VCaP (cell line): ENCODE measurements around the gene ADD3.

ENCODE experiments used
- H3K27ac ChIP-seq: fragments of 450-650 bp; 2 replicates; pipeline ENCODE4 v1.5.1; 2017
- TF ChIP-seq, protein P1 (sequence below): fragments of 450-650 bp; conservative IDR thresholded peaks from 2 replicates; pipeline ENCODE4 v1.5.1; 2017; ENCODE audit warnings: mild to moderate bottlenecking, moderate library complexity

The ADD3 gene

DNA sequence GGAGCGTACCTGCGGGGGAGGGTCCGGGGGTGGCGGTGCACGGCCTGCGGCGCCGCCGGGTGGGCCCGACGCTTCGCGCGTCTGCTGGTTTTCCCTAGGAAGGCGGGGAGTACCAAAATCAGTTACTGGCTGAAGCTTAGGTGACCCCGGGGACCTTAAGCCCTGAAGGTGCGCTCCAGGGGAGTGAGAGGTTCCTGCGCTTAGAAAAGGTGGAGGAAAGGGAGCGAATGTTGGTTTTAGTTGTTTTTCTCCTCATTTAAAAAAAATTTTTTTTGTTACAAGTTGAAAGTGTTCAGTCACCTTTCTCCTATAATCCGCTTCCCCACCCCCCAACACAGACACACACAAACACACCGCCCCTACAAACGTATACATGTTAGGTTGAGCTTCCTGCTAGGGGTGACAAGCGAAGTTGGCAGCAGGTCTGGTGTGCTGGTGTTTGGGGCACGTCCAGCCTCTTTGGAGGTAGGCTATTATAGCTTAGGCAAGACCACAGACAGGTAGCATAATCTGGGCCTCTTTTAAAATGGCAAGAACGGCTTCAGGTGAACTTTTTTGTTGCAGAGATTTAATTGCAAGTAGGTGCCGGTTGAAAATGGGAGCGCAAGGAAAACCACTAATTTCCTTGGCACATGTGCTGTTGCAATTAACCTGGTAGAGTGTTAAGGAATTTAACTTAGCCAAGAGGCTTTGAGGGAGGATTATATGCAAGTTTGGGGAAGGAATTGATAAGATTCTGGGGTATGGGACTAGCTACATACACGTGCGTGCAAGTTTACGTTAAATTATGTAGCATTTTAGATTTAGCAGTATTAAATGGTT, 945 bp downstream of the ADD3 start:
- TF ChIP-seq, protein P1, sequence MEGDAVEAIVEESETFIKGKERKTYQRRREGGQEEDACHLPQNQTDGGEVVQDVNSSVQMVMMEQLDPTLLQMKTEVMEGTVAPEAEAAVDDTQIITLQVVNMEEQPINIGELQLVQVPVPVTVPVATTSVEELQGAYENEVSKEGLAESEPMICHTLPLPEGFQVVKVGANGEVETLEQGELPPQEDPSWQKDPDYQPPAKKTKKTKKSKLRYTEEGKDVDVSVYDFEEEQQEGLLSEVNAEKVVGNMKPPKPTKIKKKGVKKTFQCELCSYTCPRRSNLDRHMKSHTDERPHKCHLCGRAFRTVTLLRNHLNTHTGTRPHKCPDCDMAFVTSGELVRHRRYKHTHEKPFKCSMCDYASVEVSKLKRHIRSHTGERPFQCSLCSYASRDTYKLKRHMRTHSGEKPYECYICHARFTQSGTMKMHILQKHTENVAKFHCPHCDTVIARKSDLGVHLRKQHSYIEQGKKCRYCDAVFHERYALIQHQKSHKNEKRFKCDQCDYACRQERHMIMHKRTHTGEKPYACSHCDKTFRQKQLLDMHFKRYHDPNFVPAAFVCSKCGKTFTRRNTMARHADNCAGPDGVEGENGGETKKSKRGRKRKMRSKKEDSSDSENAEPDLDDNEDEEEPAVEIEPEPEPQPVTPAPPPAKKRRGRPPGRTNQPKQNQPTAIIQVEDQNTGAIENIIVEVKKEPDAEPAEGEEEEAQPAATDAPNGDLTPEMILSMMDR: no peak
- H3K27ac ChIP-seq: peak overlapping the region; percentile 84

- H3K27ac ChIP-seq: peak overlapping the region; percentile 84
- TF ChIP-seq, protein P1: no peak
Observed at GRCh38 chr10:110009736-110010475, 2.1 kb downstream of the ADD3 start.

DNA sequence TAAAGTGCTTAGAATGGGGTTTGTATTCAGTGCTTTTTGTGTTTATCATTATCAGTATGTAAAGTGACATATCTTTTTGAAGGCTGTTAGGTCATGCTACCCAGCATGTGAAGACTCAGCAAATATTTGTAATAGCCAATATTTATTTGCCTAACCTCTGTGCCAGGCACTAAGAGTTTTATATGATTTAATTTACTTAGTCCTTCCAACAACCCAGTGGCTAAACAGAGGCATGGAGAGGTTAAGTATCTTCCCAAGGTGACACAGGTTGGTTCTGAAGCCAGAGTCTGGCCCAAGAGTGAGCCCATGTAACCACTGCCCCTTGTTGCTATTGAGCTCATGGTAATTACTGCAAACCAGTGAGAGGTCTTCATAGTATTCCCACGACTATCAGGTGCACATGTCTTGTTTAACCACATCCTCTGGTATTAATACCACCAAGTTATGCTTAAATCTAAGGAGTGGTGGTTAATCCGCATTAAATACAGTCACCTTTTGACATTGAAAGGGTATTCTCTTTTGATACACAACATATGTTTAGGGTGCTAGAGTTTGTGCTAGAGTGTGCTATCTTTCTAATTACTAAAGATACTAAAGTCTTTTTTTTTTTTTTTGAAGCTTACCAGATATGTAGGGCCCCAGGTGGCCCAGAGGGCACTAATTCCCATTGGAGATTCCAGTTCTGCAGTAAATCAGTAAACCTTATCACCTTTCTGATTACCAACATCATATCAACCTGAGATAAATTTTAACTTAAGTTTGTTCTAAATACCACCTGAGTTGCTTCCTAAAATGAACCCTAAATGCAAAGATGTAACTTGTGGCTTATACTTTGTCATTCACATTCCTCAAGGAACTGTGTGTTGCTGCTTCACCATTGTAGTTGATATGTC, 2.9 kb downstream of the ADD3 start:
- peak overlapping the region; percentile 84 for H3K27ac ChIP-seq
- TF ChIP-seq, protein P1: no peak

DNA sequence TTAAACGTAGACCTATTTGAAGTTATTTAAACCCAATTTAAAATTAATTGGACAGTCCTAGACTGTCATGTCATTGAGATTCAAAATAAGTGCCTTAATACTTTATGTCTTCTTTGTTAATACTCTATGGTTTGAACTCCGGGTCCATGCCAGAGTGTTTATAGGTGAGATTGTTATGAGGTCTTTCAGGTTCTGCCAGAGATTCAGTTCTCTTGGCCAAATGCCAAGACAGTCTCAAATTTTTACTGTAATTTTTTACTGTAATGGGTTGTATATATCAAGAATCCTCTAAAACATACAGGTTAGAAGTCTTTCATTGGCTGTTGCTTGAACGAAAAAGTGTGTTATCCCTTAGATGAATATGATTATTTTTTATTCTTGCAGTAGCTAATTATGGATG, 3.9 kb downstream of the ADD3 start:
- TF ChIP-seq, protein P1: no peak
- H3K27ac ChIP-seq: peak overlapping the region; percentile 84; the same call in 1 of the 2 replicates

DNA sequence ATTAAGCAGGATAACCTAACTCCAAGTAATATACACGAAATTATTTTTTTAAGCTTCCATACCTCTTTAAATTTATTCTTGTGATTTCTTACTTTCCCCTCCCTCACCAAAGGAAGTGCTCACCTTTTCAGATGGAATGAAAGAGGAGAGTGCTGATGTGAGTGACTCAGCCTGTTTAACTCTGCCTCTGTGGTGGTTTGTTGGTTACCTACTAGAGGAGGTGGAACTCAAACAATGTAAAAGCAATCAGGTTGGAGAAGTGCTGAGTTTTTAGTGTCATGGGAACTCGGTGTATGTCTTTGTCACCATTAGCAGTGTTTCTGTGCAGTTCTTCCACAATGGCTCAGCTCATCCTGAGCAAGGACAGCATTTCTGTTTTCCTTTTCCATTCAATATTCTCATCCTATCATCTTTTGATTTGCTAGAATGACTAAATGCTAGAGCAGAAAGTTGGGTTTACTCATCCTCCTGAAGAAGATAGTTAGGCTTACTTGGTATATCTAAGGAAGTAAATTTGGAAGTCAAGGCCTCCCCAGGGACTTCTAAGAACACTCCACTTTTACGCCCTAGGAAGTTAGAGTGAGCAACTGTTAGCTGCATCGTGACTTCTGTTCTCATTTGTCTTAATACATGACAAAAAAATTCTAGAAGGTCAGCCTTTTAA, 6.0 kb downstream of the ADD3 start:
- TF ChIP-seq, protein P1: no peak
- no peak overlapping the region for H3K27ac ChIP-seq

GRCh38 chr10:110016039-110016438, 8.3 kb downstream of the ADD3 start:
- H3K27ac ChIP-seq: no peak overlapping the region
- TF ChIP-seq, protein P1: peak; percentile 59
